ENCODE measurements around the gene EML5.
"Not testable (repeated sequence)": the region's sequence is repeated elsewhere in the genome, so short reads cannot be mapped to it uniquely, and the experiment has no call there.

The EML5 gene

DNA sequence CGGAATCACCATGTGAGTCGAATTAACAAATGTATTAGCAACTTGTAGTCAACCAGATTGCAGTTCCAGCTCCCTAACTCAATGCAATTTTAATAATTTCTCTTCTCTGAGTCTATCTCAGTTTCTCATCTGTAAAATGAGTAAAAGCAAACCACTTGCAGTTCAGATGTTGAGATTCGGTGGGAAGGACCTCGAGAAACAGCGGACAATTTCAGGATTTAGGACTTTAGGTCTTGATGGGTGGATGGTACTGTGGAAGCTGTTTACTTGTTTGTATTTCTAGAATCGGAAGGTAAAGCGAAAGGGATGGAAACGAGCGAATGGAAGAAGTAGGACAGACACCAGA is 31.2 kb upstream of the EML5 start:
- Histone ChIP-seq H3K4me1 (ENCODE audit: insufficient read depth, low read length) (no peaks in the 10 kb centered on the region), H3K9ac (ENCODE audit: low read depth, low read length) (peak overlapping the region; percentile 77; the same call in 1 of the 2 replicates), H3K9me3 (ENCODE audit: control insufficient read depth, insufficient read depth, low read length) (no peaks in the 10 kb centered on the region), H3K36me3 (ENCODE audit: insufficient read depth, low read length) (no peaks in the 10 kb centered on the region)

DNA sequence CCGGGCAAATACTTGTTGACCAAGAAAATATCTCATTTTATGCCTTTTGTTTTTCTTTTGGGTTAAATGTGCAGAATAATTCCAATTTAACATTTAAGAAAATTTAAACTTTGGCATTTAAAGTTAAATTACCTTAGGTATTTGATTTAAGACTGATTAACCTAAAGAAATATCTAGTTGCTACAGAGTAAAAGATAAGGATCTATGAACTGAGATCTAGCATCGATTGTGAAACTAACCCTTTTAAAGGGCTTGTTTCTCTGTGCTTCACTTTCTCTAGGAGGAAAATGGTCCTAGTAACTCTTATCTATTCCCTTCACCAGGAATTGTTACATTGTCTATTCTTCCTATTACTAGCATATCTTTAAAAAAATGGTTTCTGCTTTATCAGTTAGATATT is 29.1 kb upstream of the EML5 start:
- H3K9me3 ChIP-seq (ENCODE audit: control insufficient read depth, insufficient read depth, low read length), result no peaks in the 10 kb centered on the region
- no peaks in the 10 kb centered on the region for H3K36me3 ChIP-seq (ENCODE audit: insufficient read depth, low read length)
- H3K4me1 ChIP-seq (ENCODE audit: insufficient read depth, low read length), result no peaks in the 10 kb centered on the region
- H3K9ac ChIP-seq (ENCODE audit: low read depth, low read length), result no peak overlapping the region

DNA sequence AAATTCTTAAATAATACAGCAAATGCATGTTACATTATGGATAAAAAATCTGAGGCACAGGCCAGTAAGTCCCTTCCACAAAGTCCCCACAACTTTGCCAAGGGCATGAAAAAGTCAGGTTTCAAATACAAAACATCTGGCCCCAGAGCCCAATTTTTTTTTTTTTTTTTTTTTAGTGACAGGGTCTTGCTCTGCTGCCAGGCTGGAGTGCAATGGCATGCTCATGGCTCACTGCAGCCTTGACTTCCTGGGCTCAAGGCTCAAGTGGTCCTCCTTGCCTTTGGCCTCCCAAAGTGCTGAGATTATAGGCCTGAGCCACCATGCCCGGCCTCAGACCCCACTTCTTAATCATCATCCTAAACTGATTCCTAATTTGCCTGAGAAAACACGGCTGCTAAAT is 28.6 kb upstream of the EML5 start:
- no peaks in the 10 kb centered on the region for H3K4me1 ChIP-seq (ENCODE audit: insufficient read depth, low read length)
- H3K9me3 ChIP-seq (ENCODE audit: control insufficient read depth, insufficient read depth, low read length), result no peaks in the 10 kb centered on the region
- H3K9ac ChIP-seq (ENCODE audit: low read depth, low read length), result no peak overlapping the region
- no peaks in the 10 kb centered on the region for H3K36me3 ChIP-seq (ENCODE audit: insufficient read depth, low read length)

DNA sequence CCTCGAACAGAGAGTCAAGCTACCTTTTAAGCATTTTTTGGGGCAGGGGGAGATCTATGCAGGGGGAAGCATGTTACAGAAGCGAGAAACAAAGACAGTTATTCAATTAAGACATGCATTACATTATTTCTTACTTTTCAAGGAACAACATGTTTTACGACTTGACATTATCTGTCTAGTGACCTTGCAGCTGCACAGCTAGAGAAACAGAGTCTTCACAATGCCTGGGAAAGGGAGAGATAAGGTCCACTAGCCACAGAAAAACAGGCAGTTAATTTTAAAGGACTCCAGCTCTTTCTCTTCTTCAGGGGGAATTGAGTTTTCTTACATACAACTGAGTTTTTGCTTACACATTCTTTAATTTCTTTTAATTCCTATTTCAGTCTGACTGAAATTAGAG is 26.9 kb upstream of the EML5 start:
- not testable (repeated sequence) for H3K9ac ChIP-seq (ENCODE audit: low read depth, low read length); H3K4me1 ChIP-seq (ENCODE audit: insufficient read depth, low read length); H3K9me3 ChIP-seq (ENCODE audit: control insufficient read depth, insufficient read depth, low read length); H3K36me3 ChIP-seq (ENCODE audit: insufficient read depth, low read length)

DNA sequence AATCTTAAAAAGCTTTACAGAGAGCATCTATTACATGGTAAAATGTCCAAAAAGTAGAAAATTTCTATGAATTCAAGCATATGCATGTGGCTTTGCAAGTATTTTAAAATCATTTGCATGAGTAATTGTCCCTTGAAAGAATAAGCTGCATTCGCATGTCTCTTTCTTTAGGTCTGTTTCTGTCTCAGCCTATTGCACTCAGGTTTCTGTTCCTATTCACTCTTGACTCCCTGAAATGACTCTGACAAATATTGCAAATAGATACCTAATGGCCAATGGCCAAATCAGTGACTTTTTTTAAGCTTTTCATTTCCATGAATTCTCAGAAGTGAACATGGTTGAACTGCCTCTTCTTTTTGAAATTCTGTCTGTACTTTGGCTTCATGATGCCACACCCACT is 25.3 kb upstream of the EML5 start:
- no peaks in the 10 kb centered on the region for H3K9me3 ChIP-seq (ENCODE audit: control insufficient read depth, insufficient read depth, low read length)
- no peak overlapping the region for H3K9ac ChIP-seq (ENCODE audit: low read depth, low read length)
- H3K4me1 ChIP-seq (ENCODE audit: insufficient read depth, low read length), result no peaks in the 10 kb centered on the region
- H3K36me3 ChIP-seq (ENCODE audit: insufficient read depth, low read length), result no peaks in the 10 kb centered on the region

DNA sequence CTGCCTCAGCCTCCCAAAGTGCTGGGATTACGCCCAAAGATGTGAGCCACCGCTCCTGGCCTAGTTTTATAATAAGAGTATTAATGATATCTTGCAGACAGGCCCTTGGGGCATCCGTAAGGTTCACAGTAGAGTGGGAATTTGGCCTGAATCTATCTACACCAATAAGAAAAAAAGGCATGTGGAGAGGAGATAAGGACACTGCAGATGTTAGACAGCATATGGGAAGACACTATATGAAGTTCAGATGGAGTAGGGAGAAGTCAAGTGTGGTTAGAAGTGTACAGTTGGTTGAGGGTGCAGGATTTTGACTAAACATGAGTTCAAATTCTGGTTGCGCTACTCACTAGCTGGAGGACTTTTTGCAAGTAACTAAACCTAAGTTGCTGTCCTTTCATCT is 23.2 kb upstream of the EML5 start:
- Histone ChIP-seq H3K36me3 (ENCODE audit: insufficient read depth, low read length) (no peaks in the 10 kb centered on the region), H3K9me3 (ENCODE audit: control insufficient read depth, insufficient read depth, low read length) (no peaks in the 10 kb centered on the region), H3K4me1 (ENCODE audit: insufficient read depth, low read length) (no peaks in the 10 kb centered on the region), H3K9ac (ENCODE audit: low read depth, low read length) (no peak overlapping the region)

DNA sequence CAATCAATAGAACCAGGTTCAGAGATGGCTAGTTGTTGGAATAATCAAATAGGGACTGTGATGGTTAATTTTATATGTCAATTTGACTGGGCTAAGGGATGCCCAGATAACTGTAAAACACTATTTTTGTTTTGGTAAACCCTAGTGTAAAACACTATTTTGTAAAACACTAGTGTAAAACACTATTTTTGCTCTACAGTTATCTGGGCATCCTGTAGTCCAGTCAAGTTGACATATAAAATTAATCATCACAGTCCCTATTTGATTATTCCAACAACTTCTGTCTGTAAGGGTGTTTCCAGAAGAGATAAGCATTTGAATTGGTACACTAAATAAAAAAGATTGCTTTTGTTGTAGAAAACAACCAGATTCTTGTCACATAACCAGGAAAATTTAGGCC is 15.6 kb upstream of the EML5 start:
- no peak overlapping the region for H3K9ac ChIP-seq (ENCODE audit: low read depth, low read length)
- H3K9me3 ChIP-seq (ENCODE audit: control insufficient read depth, insufficient read depth, low read length), result no peaks in the 10 kb centered on the region; the same call in 1 of the 2 replicates
- H3K4me1 ChIP-seq (ENCODE audit: insufficient read depth, low read length), result no peaks in the 10 kb centered on the region
- H3K36me3 ChIP-seq (ENCODE audit: insufficient read depth, low read length), result no peaks in the 10 kb centered on the region

DNA sequence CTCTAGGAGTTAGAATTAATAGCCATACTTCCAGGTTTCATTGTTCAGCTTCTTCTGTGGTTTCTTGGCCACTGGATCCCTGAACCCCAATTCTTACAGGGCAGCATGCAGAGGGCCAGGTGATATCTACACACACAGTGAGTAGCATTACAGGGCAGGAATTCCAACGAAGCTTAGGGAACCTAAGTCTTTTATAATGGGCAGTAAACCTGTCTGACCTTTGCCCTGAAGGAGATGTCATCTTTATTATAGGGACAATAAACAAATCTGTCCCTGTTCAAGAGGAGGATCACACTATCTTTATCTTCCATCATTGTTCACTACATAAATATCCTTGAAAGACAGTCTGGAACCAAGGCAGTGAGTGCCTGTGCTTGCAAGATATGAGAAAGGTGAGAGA is 11.7 kb upstream of the EML5 start:
- Histone ChIP-seq H3K4me1 (ENCODE audit: insufficient read depth, low read length) (no peaks in the 10 kb centered on the region), H3K9ac (ENCODE audit: low read depth, low read length) (no peak overlapping the region), H3K36me3 (ENCODE audit: insufficient read depth, low read length) (no peaks in the 10 kb centered on the region), H3K9me3 (ENCODE audit: control insufficient read depth, insufficient read depth, low read length) (no peaks in the 10 kb centered on the region; the same call in 1 of the 2 replicates)

DNA sequence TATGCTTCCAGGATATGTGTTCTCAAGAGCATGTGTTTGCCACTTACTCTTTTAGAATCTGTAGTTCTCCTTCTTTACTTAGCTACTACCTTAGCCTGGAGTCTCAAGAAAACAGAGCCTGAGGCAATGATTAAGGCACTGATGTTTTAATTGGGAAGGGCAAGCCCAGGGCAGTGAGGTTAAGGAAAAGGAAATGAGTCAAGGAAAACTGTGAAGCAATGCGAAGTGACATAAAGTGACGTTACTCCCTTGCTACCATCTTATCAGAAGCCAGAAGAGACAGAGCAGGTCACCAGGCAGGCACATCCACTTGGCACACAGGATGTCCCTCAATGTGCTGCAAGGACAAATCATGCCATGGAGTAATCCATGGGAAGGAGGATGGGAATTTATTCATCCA is 11.3 kb upstream of the EML5 start:
- no peaks in the 10 kb centered on the region for H3K4me1 ChIP-seq (ENCODE audit: insufficient read depth, low read length)
- H3K9me3 ChIP-seq (ENCODE audit: control insufficient read depth, insufficient read depth, low read length), result no peaks in the 10 kb centered on the region; the same call in 1 of the 2 replicates
- no peaks in the 10 kb centered on the region for H3K36me3 ChIP-seq (ENCODE audit: insufficient read depth, low read length)
- H3K9ac ChIP-seq (ENCODE audit: low read depth, low read length), result no peak overlapping the region

DNA sequence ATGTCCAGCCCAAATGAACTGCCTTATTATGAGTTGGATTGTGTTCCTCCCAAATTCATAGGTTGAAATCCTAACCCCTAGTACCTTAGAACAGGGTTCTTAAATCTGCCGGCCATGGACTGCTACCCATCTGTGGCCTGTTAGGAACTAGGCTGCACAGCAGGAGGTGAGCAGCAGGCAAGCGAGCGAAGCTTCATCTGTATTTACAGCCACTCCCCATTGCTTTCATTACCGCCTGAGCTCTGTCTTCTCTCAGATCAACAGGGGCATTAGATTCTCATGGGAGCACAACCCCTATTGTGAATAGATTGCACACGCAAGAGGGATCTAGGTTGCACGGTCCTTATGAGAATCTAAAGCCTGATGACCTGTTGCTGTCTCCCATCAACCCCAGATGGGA is 9.8 kb upstream of the EML5 start:
- no peaks in the 10 kb centered on the region for H3K9me3 ChIP-seq (ENCODE audit: control insufficient read depth, insufficient read depth, low read length)
- H3K9ac ChIP-seq (ENCODE audit: low read depth, low read length), result no peak overlapping the region
- H3K36me3 ChIP-seq (ENCODE audit: insufficient read depth, low read length), result no peaks in the 10 kb centered on the region
- no peaks in the 10 kb centered on the region for H3K4me1 ChIP-seq (ENCODE audit: insufficient read depth, low read length)

DNA sequence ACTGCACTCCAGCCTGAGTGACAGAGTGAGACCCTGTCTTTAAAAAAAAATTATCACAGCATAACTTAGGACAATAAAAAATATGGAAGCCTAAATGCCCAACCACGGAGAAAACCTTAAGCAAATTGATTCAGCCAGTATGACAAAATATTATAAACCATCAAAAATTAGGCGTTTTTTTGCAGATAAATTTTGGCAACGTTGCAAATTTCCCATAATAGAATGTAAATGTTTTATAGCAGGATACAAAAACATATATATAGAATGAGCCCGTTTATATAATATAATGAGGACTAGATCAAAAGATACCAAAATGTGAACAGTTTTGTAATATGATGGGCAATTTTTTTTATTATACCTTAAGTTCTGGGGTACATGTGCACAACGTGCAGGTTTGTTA is 6.8 kb upstream of the EML5 start:
- H3K9ac ChIP-seq (ENCODE audit: low read depth, low read length), result no peak overlapping the region
- no peaks in the 10 kb centered on the region for H3K4me1 ChIP-seq (ENCODE audit: insufficient read depth, low read length)
- no peaks in the 10 kb centered on the region for H3K36me3 ChIP-seq (ENCODE audit: insufficient read depth, low read length)
- H3K9me3 ChIP-seq (ENCODE audit: control insufficient read depth, insufficient read depth, low read length), result no peaks in the 10 kb centered on the region

DNA sequence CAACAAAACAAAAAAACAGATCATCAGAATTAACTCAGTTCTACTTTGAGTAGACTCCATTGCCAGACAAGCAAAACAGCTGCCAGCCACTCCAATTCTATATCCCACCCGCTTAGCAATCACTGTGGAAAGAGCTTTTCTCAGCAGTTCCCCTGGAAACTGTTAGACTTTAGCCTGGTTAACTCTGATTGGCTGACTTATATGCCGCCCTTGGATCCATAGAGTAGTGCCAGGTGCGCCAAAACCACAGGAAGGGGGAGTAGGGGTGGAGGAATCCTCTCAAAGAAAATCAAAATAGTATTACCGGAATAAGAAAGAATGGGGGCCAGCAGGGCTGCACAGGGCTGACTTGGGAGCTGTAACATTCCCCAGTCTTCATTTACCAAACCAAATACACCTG is 5.4 kb upstream of the EML5 start:
- Histone ChIP-seq H3K9me3 (ENCODE audit: control insufficient read depth, insufficient read depth, low read length) (no peaks in the 10 kb centered on the region), H3K9ac (ENCODE audit: low read depth, low read length) (no peak overlapping the region), H3K36me3 (ENCODE audit: insufficient read depth, low read length) (no peaks in the 10 kb centered on the region), H3K4me1 (ENCODE audit: insufficient read depth, low read length) (no peaks in the 10 kb centered on the region)

DNA sequence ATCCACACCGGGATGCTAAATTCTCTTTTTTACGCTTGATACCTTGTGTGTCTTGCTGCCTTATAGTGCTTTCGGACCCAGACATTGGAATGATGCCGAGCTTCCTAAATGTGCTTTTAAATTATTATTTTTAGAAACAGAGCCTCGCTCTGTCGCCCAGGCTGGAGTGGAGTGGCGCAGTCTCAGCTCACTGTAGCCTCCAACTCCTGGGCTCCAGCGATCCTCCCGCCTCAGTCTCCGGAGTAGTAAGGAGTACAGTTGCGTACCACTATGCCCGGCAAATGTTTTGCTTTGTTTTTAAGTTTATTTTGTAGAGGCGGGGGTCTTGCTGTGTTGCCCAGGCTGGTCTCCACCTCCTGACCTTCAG is 489 bp upstream of the EML5 start:
- Histone ChIP-seq H3K36me3 (ENCODE audit: insufficient read depth, low read length) (no peaks in the 10 kb centered on the region), H3K4me1 (ENCODE audit: insufficient read depth, low read length) (no peaks in the 10 kb centered on the region), H3K9me3 (ENCODE audit: control insufficient read depth, insufficient read depth, low read length) (no peaks in the 10 kb centered on the region), H3K9ac (ENCODE audit: low read depth, low read length) (peak overlapping the region; percentile 53)

DNA sequence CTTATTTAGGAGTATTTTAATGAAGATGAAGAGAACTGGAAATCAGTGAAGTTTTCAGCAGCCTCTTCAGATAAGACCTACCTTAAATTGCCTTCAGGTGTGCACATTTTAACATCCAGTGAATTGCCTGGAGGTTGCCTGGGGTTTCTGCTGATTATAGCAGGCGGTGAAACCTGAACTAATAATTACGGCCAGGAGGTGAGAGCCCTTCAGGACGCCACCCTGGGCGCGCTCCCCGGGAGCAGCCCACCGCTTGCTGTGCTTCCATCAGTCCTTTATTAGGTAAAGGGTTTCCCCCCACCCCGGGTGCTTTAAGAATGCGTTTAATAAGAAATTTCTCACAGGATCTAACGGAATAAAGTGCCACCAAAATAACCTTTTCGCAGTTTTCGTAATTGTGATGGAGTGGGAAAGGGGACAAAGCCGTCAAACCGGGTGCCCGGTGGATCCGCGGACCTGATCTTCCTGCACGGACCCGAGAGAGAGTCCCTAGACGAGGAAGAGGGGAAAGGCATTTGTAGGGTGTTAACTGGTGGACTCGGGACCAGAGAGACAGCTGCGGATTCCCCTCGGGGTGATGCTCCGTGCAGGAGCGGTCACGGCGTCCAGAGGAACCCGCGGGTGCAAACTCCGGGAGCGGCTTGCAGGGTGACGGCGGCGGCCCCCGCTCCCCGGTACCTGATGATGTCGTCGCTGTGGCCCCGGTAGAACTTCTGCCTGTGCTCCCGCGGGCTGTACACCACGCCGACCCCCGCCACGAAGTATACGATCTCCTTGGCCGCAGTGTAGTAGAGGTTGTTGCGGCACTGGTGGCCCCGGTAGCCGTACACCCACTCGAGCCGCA is 902 bp downstream of the EML5 start:
- H3K9me3 ChIP-seq (ENCODE audit: control insufficient read depth, insufficient read depth, low read length), result no peaks in the 10 kb centered on the region
- no peaks in the 10 kb centered on the region for H3K4me1 ChIP-seq (ENCODE audit: insufficient read depth, low read length)
- no peaks in the 10 kb centered on the region for H3K36me3 ChIP-seq (ENCODE audit: insufficient read depth, low read length)
- peak overlapping the region; percentile 53 for H3K9ac ChIP-seq (ENCODE audit: low read depth, low read length)

DNA sequence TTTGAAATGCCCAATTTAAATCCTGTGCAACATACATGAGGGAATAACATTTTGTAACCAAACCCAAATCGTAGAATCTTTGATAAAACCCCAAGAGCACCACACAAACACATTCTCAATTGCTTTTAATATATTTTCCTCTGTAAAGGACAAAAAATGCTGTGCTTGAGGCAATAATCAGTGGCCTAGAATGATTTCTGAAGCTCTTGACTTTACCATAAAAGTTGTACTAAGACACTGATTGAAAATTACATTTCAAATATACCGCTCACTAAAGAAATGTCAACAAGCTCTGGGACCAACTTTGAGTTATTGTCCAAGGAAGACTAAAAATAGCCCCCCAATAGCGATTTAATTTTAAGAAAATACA is 1.5 kb downstream of the EML5 start:
- no peaks in the 10 kb centered on the region for H3K4me1 ChIP-seq (ENCODE audit: insufficient read depth, low read length)
- no peaks in the 10 kb centered on the region for H3K36me3 ChIP-seq (ENCODE audit: insufficient read depth, low read length)
- H3K9ac ChIP-seq (ENCODE audit: low read depth, low read length), result no peak overlapping the region
- no peaks in the 10 kb centered on the region for H3K9me3 ChIP-seq (ENCODE audit: control insufficient read depth, insufficient read depth, low read length)

All from ES-I3 (cell line).